ENCODE measurements around the gene KRTAP1-4.
"Not testable (repeated sequence)": the region's sequence is repeated elsewhere in the genome, so short reads cannot be mapped to it uniquely, and the experiment has no call there.

Gene KRTAP1-4

GRCh38 chr17:41057547-41057946 is 27.6 kb upstream of the KRTAP1-4 start:
- H3K4me3 ChIP-seq (ENCODE audit: low read length), result no peak overlapping the region
- no peaks in the 10 kb centered on the region for H3K79me2 ChIP-seq (ENCODE audit: control insufficient read depth, low read length)
- H3K27me3 ChIP-seq (ENCODE audit: control insufficient read depth, low read length), result 0 out of 2 replicates have a peak, but pooled peaks cover 2% of the 10 kb centered on the region
- H3K27ac ChIP-seq (ENCODE audit: low read depth, low read length), result no peak overlapping the region
- H3K9me3 ChIP-seq (ENCODE audit: control insufficient read depth, insufficient read depth, low read length), result no peaks in the 10 kb centered on the region
- H3K4me2 ChIP-seq (ENCODE audit: low read length), result no peak overlapping the region
- H3F3A ChIP-seq (ENCODE audit: control insufficient read depth, insufficient read depth), result no peaks in the 10 kb centered on the region
- no peaks in the 10 kb centered on the region for H3K36me3 ChIP-seq (ENCODE audit: control insufficient read depth, low read length)
- no peaks in the 10 kb centered on the region for H4K20me1 ChIP-seq (ENCODE audit: control insufficient read depth, insufficient read depth, low read depth, low read length)
- TF ChIP-seq CTCF (IDR thresholded peaks at IDR 0.05; ENCODE audit: low read depth, low read length, poor library complexity, severe bottlenecking), result no peak
- no peak for TF ChIP-seq EZH2phosphoT487 (IDR thresholded peaks at IDR 0.05; ENCODE audit: borderline replicate concordance, low read length)
- H3K4me1 ChIP-seq (ENCODE audit: control insufficient read depth, low read length), result no peaks in the 10 kb centered on the region
- no peaks in the 10 kb centered on the region for H3K9me2 ChIP-seq (replicated peaks; ENCODE audit: control insufficient read depth, low read length)

DNA sequence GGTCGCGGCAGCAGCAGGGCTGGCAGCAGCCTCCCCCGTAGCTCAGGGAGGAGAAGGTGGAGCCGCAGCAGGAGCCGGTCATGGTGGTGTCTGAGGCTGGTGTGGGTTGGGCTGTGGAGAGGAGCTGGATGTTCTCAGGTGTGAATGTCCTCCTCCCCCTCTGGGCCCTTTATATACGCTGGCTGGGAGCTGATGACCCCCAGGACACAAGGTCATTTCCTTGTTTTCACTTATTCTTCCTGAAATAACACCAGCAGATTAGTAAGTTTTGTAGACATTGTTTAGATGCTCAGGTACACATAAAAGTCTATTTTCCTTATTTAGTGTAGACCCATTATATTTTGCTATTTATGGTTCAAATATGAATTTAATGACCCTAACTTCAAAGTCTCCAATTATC is 25.1 kb upstream of the KRTAP1-4 start, which contains the start of gene KRTAP2-2:
Gene KRTAP2-2 (minus strand): TSS at position 101 of the 400 bp plus-strand sequence. CDS start 19 bp downstream, at position 82.
- not testable (repeated sequence) for H3K27me3 ChIP-seq (ENCODE audit: control insufficient read depth, low read length); H3K9me2 ChIP-seq (replicated peaks; ENCODE audit: control insufficient read depth, low read length); H3K36me3 ChIP-seq (ENCODE audit: control insufficient read depth, low read length); H3K4me2 ChIP-seq (ENCODE audit: low read length); H3K4me1 ChIP-seq (ENCODE audit: control insufficient read depth, low read length); H3K9me3 ChIP-seq (ENCODE audit: control insufficient read depth, insufficient read depth, low read length); H3K27ac ChIP-seq (ENCODE audit: low read depth, low read length); H3F3A ChIP-seq (ENCODE audit: control insufficient read depth, insufficient read depth); H4K20me1 ChIP-seq (ENCODE audit: control insufficient read depth, insufficient read depth, low read depth, low read length); H3K4me3 ChIP-seq (ENCODE audit: low read length); H3K79me2 ChIP-seq (ENCODE audit: control insufficient read depth, low read length)

DNA sequence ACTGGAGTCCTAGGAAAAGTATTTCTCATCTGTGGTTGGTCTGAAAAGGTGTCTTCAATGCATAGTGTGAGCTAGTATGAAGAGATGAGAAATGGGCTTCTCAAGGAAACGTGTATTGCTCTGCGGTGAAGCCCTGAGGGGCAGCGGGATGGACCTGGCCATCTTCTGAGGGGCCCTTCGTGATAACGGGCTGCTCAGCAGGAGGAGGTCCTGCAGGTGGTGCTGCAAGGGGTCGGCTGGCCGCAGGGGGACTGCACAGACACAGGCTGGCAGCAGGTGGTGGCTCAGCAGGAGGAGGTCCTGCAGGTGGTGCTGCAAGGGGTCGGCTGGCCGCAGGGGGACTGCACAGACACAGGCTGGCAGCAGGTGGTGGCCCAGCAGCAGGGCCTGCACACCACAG is 24.6 kb upstream of the KRTAP1-4 start:
- not testable (repeated sequence) for H4K20me1 ChIP-seq (ENCODE audit: control insufficient read depth, insufficient read depth, low read depth, low read length); H3K27ac ChIP-seq (ENCODE audit: low read depth, low read length); H3K79me2 ChIP-seq (ENCODE audit: control insufficient read depth, low read length); H3F3A ChIP-seq (ENCODE audit: control insufficient read depth, insufficient read depth); H3K27me3 ChIP-seq (ENCODE audit: control insufficient read depth, low read length); H3K9me2 ChIP-seq (replicated peaks; ENCODE audit: control insufficient read depth, low read length); H3K9me3 ChIP-seq (ENCODE audit: control insufficient read depth, insufficient read depth, low read length); H3K36me3 ChIP-seq (ENCODE audit: control insufficient read depth, low read length); H3K4me1 ChIP-seq (ENCODE audit: control insufficient read depth, low read length); H3K4me3 ChIP-seq (ENCODE audit: low read length); H3K4me2 ChIP-seq (ENCODE audit: low read length)

DNA sequence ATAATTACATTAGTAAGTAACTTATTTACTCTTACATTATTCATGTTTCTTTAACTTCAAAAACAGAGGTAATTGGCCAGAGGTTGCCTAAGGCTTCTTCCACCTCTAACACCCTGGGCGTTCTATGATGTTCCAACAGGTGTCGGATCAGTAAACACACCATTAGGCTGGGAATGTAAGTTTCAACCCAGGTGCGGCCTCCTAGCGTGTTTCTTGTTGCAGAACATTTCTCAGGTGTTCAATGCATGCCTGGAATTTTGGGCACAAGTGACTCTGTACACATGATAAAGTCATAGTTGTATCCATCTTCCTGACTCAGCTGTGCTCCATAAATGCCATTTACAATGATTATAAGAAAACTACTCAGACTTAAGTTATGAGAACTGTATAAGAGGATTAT is 24.0 kb upstream of the KRTAP1-4 start:
- no peak overlapping the region for H3K4me3 ChIP-seq (ENCODE audit: low read length)
- H3K4me1 ChIP-seq (ENCODE audit: control insufficient read depth, low read length), result peaks cover 3% of the 10 kb centered on the region
- H3K9me2 ChIP-seq (replicated peaks; ENCODE audit: control insufficient read depth, low read length), result no peaks in the 10 kb centered on the region

More for the DNA sequence above, 24.0 kb upstream of the KRTAP1-4 start:
- H4K20me1 ChIP-seq (ENCODE audit: control insufficient read depth, insufficient read depth, low read depth, low read length), result no peaks in the 10 kb centered on the region
- H3K27me3 ChIP-seq (ENCODE audit: control insufficient read depth, low read length), result 0 out of 2 replicates have a peak, but pooled peaks cover 2% of the 10 kb centered on the region
- no peak overlapping the region for H3K4me2 ChIP-seq (ENCODE audit: low read length)
- H3K36me3 ChIP-seq (ENCODE audit: control insufficient read depth, low read length), result no peaks in the 10 kb centered on the region
- no peaks in the 10 kb centered on the region for H3K79me2 ChIP-seq (ENCODE audit: control insufficient read depth, low read length)
- H3K27ac ChIP-seq (ENCODE audit: low read depth, low read length), result no peak overlapping the region
- no peak for TF ChIP-seq EZH2phosphoT487 (IDR thresholded peaks at IDR 0.05; ENCODE audit: borderline replicate concordance, low read length)
- no peak for TF ChIP-seq CTCF (IDR thresholded peaks at IDR 0.05; ENCODE audit: low read depth, low read length, poor library complexity, severe bottlenecking)
- H3K9me3 ChIP-seq (ENCODE audit: control insufficient read depth, insufficient read depth, low read length), result no peaks in the 10 kb centered on the region
- H3F3A ChIP-seq (ENCODE audit: control insufficient read depth, insufficient read depth), result no peaks in the 10 kb centered on the region
